Nephron progenitor cell (in vitro differentiated cells): ENCODE data around the gene RPL5.

Experiments used
- DNase-seq: peaks from one replicate; pipeline ENCODE4 v3.0.0; 2021
- H3K27ac Mint-ChIP-seq: 2 replicates; pipeline ENCODE4 v1.8.0; 2021; ENCODE audit warnings: mild to moderate bottlenecking, moderate library complexity, mixed read lengths
- H3K27me3 Mint-ChIP-seq: 2 replicates; pipeline ENCODE4 v1.8.0; 2021; ENCODE audit warnings: mild to moderate bottlenecking, low read depth, mixed read lengths; ENCODE audit not compliant: poor library complexity
- H3K36me3 Mint-ChIP-seq: 2 replicates; pipeline ENCODE4 v1.8.0; 2021; ENCODE audit warnings: low read depth, mixed read lengths
- H3K4me1 Mint-ChIP-seq: 2 replicates; pipeline ENCODE4 v1.8.0; 2021; ENCODE audit warnings: mixed read lengths
- H3K4me3 Mint-ChIP-seq: 2 replicates; pipeline ENCODE4 v1.8.0; 2021; ENCODE audit warnings: mild to moderate bottlenecking, moderate library complexity, mixed read lengths
- H3K9me3 Mint-ChIP-seq: 2 replicates; pipeline ENCODE4 v1.8.0; 2021; ENCODE audit warnings: mild to moderate bottlenecking, moderate library complexity, mixed read lengths
- TF ChIP-seq, protein P1 (sequence below): fragments of 200-600 bp; sonication (generic); IDR thresholded peaks from 2 replicates; pipeline ENCODE4 v1.5.0; 2021; ENCODE audit warnings: antibody characterized with exemption

RPL5 gene

DNA sequence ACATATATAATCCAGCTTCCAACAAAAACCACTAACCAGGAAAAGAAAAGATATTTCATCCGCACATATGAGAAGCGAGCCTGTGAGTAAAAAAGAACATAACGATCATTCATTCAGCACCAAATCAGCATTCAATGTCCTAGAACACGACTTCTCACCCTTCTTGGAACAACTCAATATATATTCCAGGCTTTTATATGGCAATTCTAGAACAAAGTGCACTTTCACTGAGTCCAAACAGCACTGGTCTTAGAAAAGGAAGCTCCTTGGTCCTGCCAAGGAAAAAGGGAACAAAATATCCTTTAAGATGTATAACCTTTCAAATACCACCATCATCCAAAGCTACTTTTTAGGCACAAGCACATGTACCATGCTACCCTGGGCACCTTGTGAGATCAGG, 44.5 kb downstream of the RPL5 start:
- Mint-ChIP-seq H3K27ac (no peak overlapping the region), H3K27me3 (no peaks in the 10 kb centered on the region), H3K4me1 (no peaks in the 10 kb centered on the region)

DNA sequence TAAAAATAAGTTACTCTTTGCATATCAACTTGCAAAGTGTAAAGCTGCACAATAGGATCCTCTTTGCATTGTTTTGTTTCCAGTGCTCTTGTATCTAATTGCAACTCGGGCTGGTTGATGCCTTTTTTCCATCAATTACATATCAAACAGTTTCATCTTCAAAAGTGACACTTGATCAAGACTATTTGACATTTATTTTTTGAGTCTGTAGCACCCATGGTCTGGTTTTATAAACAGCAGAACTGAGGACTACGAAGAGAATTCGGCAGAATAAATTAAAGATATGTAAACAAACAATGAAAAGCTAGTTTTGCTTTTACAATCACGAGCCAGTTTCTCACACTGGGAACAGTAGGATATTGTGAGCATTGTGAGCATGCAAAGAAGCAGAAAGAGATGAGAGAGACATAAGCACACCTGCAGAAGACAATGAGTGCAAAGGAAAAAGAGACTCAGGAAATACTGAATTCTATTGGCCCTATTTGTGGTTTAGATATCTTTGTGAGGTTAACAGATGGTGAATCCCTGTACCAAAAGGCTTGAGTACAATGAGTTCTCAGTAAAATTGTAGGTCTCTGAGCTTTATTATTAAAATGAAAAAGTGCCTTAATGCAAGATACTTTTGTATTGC, 45.4 kb downstream of the RPL5 start:
- Mint-ChIP-seq H3K4me3 (no peak overlapping the region), H3K27ac (no peak overlapping the region), H3K27me3 (no peaks in the 10 kb centered on the region), H3K4me1 (no peaks in the 10 kb centered on the region), H3K9me3 (peaks cover 17% of the 10 kb centered on the region), H3K36me3 (peaks cover 22% of the 10 kb centered on the region)
- TF ChIP-seq, protein P1, sequence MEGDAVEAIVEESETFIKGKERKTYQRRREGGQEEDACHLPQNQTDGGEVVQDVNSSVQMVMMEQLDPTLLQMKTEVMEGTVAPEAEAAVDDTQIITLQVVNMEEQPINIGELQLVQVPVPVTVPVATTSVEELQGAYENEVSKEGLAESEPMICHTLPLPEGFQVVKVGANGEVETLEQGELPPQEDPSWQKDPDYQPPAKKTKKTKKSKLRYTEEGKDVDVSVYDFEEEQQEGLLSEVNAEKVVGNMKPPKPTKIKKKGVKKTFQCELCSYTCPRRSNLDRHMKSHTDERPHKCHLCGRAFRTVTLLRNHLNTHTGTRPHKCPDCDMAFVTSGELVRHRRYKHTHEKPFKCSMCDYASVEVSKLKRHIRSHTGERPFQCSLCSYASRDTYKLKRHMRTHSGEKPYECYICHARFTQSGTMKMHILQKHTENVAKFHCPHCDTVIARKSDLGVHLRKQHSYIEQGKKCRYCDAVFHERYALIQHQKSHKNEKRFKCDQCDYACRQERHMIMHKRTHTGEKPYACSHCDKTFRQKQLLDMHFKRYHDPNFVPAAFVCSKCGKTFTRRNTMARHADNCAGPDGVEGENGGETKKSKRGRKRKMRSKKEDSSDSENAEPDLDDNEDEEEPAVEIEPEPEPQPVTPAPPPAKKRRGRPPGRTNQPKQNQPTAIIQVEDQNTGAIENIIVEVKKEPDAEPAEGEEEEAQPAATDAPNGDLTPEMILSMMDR, result no peak
- no peak for DNase-seq

More for the DNA sequence above, 44.5 kb downstream of the RPL5 start:
- TF ChIP-seq, protein P1, result no peak
- peaks cover 19% of the 10 kb centered on the region for H3K9me3 Mint-ChIP-seq
- no peak for DNase-seq
- H3K4me3 Mint-ChIP-seq, result no peak overlapping the region
- H3K36me3 Mint-ChIP-seq, result peaks cover 23% of the 10 kb centered on the region

DNA sequence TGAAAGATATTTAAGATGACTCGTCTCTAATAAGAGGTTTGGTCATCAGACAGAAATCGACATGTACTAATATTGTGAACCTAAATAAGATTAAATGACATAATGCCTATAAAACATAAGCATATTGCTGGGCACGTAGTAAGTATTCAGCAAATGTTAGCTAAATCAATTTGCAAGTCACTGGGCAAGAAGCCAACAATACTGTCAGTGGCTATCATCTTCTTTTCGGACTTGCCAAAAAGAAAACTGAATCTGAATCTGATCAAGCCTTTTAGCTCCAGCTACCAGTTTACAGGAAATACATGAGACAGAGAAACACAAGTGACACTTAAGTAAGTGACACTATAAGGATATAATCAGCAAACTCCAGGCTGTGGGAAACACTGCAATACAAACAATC, 46.0 kb downstream of the RPL5 start:
- peaks cover 17% of the 10 kb centered on the region for H3K36me3 Mint-ChIP-seq
- no peak overlapping the region for H3K4me3 Mint-ChIP-seq
- no peak overlapping the region for H3K27ac Mint-ChIP-seq
- H3K9me3 Mint-ChIP-seq, result peaks cover 12% of the 10 kb centered on the region
- TF ChIP-seq, protein P1, result no peak
- no peak for DNase-seq
- no peaks in the 10 kb centered on the region for H3K27me3 Mint-ChIP-seq
- H3K4me1 Mint-ChIP-seq, result no peaks in the 10 kb centered on the region

DNA sequence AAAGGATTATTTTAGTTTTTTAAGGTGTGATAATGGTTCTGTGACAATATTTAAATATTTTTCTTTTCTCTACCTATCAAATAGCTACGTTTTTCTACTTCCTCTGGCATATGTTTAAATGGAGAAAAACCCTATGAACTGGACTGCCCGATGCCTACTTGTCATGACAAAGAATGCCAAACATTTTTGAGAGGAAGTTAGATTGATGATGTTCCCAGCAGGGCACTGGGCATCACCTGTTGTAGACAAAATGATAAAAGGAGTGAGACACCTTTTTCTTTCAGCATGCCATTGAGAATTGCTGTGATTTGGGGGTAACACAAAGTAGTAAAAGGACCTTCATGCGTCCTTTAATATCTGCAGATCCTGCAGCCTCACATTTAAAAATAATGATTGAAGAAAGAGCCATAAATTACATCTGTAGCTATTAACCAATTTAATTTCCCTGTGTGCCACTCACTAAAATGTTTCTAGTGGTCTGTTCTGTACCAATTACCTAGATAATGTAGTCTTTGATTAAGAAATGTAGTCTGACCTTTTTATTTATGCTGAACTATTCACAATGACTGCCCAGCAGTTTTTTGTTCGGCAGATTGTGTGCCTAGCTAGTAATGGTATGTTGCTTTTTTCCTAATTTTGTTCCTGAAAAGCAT, 47.6 kb downstream of the RPL5 start:
- Mint-ChIP-seq H3K4me1 (no peaks in the 10 kb centered on the region), H3K9me3 (peaks cover 3% of the 10 kb centered on the region), H3K27me3 (no peaks in the 10 kb centered on the region), H3K36me3 (peaks cover 7% of the 10 kb centered on the region), H3K27ac (no peak overlapping the region), H3K4me3 (no peak overlapping the region)
- TF ChIP-seq, protein P1, result no peak
- no peak for DNase-seq

DNA sequence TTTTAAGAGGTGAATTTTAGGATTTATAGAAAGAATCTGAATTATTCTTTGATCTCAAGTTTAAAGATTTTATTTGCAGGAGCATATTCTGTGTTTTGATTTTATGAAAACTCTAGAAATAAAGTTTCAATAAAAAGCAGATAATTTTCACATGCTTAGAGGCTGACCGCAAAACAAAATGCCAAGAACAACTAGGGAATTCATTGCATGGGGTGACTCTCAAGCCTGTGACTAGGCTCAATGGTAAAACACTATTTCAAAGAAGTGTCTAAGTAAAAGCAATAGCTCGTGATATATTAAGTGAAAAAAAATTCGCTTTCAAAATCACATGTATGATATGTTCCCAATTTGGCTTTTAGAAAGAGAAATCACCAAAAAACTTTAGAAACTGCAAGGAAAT, 49.6 kb downstream of the RPL5 start:
- Mint-ChIP-seq H3K27ac (no peak overlapping the region), H3K4me3 (no peak overlapping the region), H3K27me3 (no peaks in the 10 kb centered on the region), H3K9me3 (no peaks in the 10 kb centered on the region), H3K4me1 (no peaks in the 10 kb centered on the region), H3K36me3 (no peaks in the 10 kb centered on the region)
- DNase-seq, result no peak
- TF ChIP-seq, protein P1, result no peak

DNA sequence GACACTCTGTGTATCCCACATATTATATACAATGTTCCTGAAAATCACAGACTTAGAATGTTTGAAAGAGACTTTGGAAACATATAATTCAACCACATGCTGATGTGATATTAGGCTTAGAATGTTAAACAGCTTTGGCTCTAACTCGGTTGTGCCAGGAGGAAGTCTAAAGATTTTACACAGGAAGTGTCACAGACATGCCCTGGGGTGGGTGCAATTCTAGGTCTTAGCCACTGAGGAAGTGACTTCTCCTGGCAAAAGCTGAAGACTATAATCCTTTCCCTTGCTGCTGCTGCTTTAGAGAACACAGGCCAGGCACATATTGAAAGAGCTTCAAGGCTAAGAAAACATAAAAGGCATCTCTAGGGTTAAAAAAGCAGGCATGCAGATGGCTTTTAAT, 51.0 kb downstream of the RPL5 start:
- no peak overlapping the region for H3K4me3 Mint-ChIP-seq
- no peaks in the 10 kb centered on the region for H3K9me3 Mint-ChIP-seq
- no peak for DNase-seq
- H3K4me1 Mint-ChIP-seq, result no peaks in the 10 kb centered on the region
- TF ChIP-seq, protein P1, result no peak
- no peaks in the 10 kb centered on the region for H3K27me3 Mint-ChIP-seq
- H3K36me3 Mint-ChIP-seq, result no peaks in the 10 kb centered on the region
- no peak overlapping the region for H3K27ac Mint-ChIP-seq
